DMS53 treated with DMSO at 0.1 percent for 48 hours (cell line): ENCODE measurements around the gene TNFSF18.

Source experiments
- DNase-seq: peaks from one replicate; lab custom pipeline; 2025; ENCODE audit not compliant: unreplicated experiment; lab: John Stamatoyannopoulos, UW

The TNFSF18 gene

GRCh38 chr1:173042806-173043205 is 7.9 kb downstream of the TNFSF18 start:
- no peak for DNase-seq

- no peak for DNase-seq
These were observed 11.1 kb downstream of the TNFSF18 start for GRCh38 chr1:173039626-173040025.

GRCh38 chr1:173038875-173039554 is 11.7 kb downstream of the TNFSF18 start:
- DNase-seq: no peak

GRCh38 chr1:173024543-173024942 is 26.2 kb downstream of the TNFSF18 start:
- DNase-seq: no peak

- no peak for DNase-seq
These were observed 27.4 kb downstream of the TNFSF18 start for GRCh38 chr1:173023343-173023742.

- no peak for DNase-seq
These were observed 30.5 kb downstream of the TNFSF18 start for GRCh38 chr1:173020138-173020750.

GRCh38 chr1:173017792-173018191 is 32.9 kb downstream of the TNFSF18 start:
- DNase-seq: no peak

- no peak for DNase-seq
These were observed 34.3 kb downstream of the TNFSF18 start for GRCh38 chr1:173016419-173016818.

- DNase-seq: no peak
These were observed 35.1 kb downstream of the TNFSF18 start for GRCh38 chr1:173015629-173016028.

GRCh38 chr1:173014160-173014559 is 36.6 kb downstream of the TNFSF18 start:
- DNase-seq: no peak

- DNase-seq: no peak
These were observed 38.6 kb downstream of the TNFSF18 start for GRCh38 chr1:173012126-173012525.

- no peak for DNase-seq
These were observed 41.1 kb downstream of the TNFSF18 start for GRCh38 chr1:173009597-173009996.

GRCh38 chr1:173005196-173005864 is 45.4 kb downstream of the TNFSF18 start:
- no peak for DNase-seq

- no peak for DNase-seq
These were observed 47.6 kb downstream of the TNFSF18 start for GRCh38 chr1:173002891-173003838.

- DNase-seq: no peak
These were observed 51.4 kb downstream of the TNFSF18 start for GRCh38 chr1:172999349-172999748.

GRCh38 chr1:172997941-172998361 is 52.8 kb downstream of the TNFSF18 start:
- DNase-seq: no peak

- DNase-seq: no peak
These were observed 57.1 kb downstream of the TNFSF18 start for GRCh38 chr1:172993640-172994039.

- no peak for DNase-seq
These were observed 58.9 kb downstream of the TNFSF18 start for GRCh38 chr1:172991674-172992400.

GRCh38 chr1:172990598-172991215 is 60.0 kb downstream of the TNFSF18 start:
- no peak for DNase-seq
